Stimulated activated CD8-positive, alpha-beta memory T cell treated with anti-CD3 and anti-CD28 coated beads, Interleukin-15, amount 100 ng/mL, for 48 hours (primary cell): Measurements from ENCODE around the gene NRG3.
"Not testable (repeated sequence)": the region's sequence is repeated elsewhere in the genome, so short reads cannot be mapped to it uniquely, and the experiment has no call there.

Experiments used
- DNase-seq, 2 donors: peaks; one replicate each; pipeline ENCODE4 v3.0.0-alpha.2; 2020; ENCODE audit warnings: low read depth in 2 of 2

NRG3 gene

DNA sequence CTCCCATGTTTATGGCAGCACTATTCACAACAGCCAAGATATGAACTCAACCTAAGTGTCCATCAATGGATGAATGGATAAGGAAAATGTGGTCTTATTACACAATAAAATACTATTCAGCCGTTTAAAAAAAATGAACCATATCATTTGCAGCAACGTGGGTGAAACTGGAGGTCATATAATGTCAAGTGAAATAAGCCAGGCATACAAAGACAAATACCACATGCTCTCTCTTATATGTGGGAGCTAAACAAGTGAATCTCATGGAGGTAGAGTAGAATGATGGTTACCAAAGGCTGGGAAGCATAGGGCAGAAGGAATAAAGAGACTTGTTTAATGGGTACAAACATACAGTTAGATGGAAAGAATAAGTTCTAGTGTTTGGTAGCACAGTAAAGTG, 699.1 kb downstream of the NRG3 start:
- DNase-seq, result no peak

DNA sequence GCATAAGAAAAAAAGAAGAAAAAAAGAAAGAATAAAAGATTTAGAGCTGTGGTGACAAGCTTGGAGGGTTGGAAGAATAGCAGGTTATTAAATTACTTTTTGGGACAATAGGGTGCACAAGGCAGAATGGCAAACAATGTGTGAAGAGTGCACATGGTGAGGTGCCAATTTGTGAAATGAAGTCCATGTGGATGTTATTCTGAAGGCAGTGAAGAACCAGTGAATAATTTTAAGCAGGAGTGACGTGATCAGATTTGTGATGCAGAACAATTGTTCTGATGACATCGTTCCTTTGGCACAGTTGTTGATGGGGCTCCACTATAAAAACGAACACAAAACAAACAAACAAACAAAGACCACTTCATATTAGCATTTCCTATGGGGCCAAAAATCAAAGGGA, 700.3 kb downstream of the NRG3 start:
- DNase-seq, result no peak

DNA sequence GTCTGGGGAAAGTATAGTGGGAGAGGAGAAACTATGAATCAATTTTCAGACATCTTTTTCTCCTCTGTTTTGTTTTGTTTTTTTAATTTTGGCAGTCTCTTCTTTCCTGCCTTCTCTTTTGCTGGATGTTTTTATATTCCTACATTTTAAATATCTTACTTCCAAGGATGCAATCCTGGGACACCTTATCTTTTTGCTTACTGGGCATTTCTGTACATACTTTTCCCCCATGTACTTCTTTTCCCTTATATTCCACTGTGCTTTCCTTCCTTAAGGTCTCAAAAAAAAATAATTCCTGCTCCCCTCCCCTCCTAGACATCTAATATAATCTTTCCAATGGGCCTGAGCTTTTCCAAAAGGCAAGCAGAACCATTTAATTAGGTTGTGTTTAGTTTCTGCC, 701.1 kb downstream of the NRG3 start:
- no peak for DNase-seq

DNA sequence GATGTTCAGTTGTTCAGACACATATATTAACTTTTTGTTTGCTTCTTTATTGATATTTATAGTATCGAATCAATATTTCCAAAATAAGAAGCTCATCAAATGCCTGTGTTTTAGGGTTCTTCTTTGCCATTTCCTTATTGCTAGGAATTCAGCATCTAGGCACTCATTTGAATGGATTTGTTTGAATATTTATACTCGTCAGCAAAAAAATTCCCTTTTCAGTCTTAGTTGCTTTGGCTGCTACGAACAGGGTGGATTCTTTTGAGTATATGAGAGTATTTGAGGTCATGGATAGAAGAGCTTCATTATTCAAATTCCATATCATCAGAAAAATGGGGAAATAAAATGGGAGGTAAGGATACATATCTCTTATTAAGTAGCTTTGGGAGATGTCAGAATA, 706.9 kb downstream of the NRG3 start:
- DNase-seq, result no peak

DNA sequence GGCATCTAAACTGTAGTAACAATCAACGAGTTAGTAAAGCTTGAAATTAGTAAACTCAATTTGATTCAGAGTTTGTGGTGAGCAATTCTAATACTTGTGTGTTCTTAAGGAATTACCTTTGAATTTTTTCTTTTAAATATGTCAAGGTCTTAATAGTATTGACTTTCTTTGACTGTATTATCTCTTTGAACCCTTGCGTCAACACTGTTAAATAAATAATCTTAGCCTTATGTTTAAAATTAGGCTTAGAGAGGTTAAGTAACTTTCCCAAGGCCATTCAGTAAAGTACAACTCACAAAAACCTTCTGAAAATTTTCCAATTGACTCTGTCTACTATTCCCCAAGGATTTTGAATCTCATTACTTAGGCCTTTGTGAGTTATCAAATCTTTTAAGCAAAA, 716.4 kb downstream of the NRG3 start:
- no peak for DNase-seq

DNA sequence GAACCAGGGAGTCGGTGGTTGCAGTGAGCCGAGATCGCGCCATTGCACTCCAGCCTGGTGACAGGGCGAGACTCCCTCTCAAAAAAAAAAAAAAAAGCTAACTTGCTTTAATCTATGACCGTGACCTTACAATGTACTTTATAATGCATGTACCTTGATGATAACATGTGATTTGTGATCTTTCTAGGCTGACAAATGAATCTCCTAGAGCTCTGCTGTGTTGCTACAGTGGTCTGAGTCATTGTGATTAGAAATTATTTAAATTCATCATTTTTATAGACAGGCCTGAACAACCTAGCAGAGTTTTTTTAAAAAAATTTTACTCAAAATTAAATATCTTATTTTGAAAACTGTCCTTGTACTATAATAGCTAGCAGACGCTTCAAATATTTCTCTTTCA, 722.8 kb downstream of the NRG3 start:
- no peak for DNase-seq

DNA sequence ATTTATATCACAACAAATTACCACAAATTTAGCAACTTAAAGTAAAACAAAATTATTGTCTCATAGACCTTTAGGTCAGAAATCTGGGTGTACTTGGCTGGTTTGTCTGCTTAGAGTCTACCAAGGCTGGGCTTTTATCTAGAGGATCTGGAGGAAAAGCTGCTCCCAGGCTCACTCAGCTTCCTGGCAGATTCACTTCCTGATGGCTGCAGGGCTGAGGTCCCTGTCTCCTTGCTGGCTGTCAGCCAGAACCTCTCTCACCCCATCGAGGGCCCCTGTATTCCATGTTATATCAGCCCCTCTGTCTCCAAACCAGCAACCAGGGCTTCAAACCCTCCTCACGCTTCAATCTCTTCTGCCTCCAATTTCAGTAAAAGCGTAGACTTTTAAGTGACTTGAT, 734.9 kb downstream of the NRG3 start:
- DNase-seq, result no peak

DNA sequence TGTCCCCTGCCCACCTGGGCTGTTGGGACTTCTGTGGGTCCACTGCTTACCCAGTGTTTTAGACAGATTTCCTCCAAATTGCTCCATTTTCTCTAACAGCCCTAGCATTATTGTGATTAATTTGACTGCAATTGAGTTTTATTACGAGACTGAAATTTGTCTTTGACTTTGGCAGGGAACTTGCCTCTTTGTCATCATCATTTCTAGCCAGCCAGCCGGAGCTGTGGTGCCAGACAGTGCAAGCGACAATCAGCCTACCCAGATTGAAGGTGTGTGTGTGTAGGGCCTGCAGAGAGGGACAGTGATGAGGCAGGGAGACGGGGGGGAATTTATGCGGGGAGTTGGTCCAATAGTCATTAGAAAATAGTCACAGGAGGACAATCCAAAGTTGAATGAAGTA, 743.0 kb downstream of the NRG3 start:
- no peak for DNase-seq

DNA sequence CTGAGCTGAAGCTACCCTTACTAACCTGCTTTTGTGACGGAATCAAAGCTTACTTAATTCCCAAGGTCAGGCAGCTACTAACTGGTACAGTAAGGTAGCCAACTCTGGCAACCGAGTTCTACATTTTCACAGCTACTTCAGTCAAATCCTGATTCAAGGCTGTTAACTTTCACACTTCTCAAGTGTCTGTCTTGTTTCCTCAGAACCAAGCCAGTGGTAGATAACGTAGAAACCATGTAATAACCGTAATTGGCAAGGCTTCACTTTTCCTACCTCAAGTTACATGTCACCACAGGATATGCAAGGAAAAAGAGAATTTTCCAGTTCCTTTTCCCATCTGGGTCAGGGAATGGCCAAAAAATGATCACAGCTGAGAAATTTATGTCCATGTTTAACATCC, 746.7 kb downstream of the NRG3 start:
- no peak for DNase-seq

DNA sequence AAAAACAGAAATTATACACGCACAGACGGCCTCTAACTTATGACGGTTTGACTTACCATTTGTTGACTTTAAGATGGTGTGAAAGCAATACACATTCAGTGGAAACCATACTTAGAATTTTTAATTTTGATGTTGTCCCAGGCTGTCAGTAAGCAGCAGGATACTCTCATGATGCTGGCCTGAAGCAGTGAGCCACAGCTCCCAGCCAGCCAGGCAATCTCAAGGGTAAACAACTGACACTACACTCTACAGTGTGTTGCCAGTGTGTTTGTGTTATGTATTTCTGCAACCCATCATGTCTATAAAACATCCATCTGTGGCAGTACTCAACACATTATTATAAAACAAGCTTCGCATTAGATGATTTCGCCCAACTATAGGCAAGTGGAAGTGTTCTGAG, 747.5 kb downstream of the NRG3 start:
- DNase-seq, result no peak

DNA sequence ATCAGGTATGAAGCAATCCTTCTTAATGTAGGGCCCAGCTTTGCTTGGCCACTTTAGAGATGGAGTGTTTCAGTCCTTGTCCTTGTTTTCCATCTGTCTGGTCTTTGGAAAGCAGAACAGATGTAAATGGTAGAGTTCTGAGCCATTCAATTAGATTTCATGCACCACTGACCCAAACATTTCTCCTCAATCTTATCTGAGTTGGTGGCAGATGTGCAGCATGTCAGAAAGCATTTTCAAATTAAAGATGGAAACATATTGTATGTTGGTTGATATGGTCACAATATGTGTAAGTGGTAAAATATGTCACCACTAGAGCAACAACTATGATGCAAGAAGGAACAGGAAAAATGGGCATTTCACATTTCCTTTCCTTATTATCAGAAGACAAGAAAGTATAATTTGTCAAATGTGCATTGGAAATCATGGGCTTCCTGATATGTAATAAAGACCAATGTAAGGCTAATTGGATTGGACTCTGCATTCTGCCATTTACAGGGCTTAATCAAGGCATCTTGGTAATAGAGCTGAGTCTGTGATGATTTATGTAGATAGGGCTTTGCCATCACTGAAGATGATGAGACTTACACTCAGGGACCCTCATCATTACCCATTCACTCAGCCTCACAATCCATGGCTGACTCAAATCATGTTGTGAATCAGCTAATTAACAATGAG, 750.7 kb downstream of the NRG3 start:
- no peak for DNase-seq

DNA sequence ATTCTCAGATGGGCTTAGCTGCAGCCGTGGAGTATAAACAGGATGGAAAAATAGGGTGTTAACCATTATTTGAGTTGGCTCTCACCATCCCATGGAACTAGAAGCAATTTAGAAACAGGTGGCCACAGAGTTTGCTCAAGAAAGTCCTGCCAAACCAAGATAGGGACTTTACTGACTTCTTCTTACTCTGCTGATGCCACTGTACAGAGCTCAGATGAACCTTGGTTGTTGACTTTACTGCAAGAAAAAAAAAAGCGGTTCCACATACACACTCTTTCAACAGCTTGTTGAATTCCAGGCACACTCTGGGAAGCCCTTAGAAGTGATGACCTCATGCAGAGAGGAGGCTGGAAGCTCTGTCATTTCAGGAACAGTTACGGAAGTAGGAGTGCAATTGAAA, 753.4 kb downstream of the NRG3 start:
- DNase-seq, result no peak

DNA sequence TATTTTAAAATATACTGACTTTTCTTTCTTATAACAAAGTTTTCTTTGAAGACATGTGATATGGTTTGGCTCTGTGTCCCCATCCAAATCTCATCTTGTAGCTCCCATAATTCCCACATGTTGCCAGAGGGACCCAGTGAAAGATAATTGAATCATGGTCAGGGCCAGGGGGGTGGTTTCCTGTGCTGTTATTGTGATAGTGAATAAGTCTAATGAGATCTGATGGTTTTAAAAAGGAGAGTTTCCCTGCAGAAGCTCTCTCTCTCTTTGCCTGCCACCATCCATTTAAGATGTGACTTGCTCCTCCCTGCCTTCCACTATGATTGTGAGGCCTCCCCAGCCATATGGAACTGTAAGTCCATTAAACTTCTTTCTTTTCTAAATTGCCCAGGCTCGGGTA, 768.1 kb downstream of the NRG3 start:
- DNase-seq, result no peak

DNA sequence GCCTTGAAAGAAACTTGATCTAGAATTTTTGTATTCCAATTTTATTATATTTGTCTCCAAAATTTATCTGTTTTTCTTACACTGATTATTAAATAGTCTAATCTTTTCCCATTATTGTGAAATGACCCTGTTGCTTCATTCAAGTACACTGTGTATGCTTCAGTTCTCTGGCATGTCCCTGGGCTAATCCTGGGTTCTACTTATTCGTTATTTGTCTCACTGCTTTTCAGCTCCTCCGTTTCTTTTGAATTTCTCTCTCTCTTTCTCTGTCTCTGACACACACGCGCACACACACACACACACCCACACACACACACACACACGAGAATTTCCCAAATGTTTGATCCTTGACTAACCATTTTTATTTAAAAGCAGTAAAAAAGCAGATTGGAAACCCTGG, 768.6 kb downstream of the NRG3 start:
- no peak for DNase-seq

DNA sequence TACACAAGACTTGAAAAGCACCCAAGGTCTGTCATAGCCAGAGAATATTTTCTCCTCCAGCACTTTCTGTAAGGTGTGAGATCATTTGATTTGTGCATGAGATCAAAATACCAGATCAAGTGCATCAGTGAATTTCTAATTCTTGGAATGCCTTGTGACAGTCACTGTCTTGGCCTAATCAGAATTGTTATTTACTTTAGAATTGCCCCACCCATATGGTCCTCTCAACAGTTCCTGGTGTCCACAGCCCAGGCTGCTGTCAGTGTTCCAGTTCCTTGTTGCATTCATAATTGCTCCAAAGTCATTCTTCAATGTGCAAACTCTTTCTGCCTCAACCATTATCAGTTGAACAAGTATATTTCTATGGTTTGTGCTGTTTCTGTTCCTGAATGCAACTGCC, 770.2 kb downstream of the NRG3 start:
- no peak for DNase-seq

DNA sequence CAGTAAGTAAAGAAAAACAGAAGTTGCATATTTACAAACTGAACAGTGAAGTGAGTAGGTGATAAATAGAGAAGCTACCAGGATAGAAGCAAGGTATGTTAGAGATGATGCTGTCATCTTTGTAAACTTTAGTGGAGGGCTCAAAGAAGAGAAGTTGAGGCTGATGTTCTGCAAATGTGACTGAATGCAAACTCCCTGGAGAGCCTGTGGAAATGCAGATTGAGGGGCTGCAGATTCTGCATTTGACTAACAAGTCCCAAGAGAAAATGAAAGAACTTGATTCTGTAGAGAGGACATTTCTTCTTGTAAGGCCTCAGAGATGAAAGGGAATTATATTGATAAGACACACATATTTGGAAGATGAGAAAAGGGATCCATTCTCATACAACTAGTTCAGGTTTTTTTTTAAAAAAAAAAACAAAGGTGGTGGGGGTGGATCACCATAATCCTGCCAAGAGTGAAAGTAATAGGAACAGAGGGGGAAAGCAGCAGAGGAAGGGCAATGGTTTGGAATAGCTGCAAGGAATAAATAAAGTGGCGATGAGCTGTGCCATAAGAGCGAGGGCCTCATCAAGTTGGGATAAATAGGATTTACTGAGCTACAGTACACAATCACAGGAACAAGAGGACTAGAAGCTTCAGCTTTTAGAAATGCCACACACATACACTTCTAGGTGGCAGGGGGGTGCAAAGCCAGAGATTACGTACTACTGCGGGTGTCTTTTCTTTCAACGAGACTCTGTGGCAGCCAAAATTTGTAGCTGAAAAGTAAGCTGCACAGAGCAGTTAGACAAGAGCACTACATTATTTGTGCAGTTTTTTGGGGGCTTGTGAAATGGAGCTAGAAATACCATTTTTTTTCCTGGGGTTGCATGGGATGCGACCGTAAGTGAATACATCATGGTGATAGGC, 778.5 kb downstream of the NRG3 start:
- DNase-seq, result no peak

DNA sequence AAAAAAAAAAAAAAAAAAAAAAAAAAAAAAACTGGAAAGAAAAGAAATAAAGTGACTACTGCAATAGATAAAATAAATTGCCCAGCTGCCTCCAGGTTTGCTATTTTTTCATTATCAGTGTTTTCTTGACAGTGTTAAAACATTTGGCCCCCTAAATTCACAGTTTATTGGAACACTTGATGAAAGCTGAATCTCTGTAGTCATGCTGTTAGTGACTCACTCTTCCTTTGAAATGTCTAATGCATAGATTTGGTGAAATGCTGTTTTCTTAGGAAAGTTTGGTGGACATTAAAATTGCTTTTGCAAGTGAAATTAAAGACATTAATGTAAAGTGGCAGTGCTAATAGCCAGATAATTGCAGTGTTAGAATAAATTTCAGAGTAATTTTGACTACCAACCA, 785.2 kb downstream of the NRG3 start:
- DNase-seq, result no peak

DNA sequence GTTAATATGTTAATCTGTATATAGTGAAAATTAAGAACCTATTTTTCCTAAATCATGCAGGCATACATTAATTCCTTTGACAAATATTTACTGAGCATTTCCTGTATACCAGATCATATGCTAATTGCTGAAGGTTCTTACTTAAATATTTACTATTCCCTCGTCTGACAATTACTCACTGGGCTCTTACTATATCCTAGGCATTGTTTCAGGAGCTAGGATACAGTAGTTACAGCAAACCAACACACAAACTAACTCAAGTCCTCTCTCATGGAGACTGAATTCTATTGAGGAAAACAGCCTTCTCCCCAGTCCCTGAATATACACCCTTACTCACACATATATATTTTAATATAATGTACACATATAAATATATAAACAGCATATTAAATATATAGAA, 786.0 kb downstream of the NRG3 start:
- DNase-seq, result no peak

DNA sequence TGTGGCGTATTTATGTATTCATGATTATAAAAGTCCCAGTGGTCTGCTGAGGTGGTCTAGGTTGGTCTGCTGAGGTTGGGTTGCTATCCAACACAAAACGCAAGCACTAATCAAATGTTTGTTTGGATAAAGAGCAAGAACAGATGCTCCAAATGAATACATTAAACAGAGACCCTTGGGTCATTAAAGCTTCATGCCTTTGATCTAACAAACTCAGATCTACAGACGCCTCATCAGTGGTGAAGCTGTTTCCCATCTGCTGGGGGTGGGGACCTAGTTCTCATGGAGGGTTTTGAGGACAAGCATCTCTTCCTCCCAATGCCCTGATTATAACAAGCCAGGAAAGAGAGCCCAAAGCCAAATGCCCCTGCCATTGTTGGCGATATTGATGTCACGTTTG, 786.7 kb downstream of the NRG3 start:
- no peak for DNase-seq

DNA sequence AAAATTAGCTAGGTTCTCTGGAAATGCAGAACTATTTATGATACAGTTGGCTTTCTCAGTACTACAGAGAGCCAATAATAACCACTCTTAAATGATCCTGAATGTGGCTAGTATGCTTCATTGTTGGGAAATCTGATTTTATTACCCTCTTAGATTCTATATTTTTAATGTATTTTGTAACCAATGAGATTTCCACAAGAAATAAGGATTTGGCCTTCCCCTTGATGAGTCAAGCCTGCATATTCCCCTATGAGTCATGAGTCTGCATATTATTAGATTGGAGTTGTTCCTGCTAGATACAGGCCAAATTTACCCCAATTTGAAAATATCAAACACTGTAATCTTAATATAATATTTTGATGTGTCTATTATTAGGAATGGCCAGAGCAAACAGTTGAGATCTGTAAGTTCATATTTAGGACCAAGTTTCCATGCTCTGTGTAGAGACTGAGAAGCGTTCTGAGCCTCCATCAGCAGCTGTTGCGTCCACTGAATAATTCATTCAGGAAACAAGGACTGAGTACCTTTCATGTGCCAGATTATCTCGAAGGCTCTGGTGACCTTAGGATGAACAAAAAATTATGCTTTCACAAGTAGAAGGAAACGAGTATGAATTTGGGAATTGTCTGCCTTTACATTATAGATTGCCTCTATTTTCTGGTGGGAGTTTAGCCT, 793.4 kb downstream of the NRG3 start:
- DNase-seq, result no peak

DNA sequence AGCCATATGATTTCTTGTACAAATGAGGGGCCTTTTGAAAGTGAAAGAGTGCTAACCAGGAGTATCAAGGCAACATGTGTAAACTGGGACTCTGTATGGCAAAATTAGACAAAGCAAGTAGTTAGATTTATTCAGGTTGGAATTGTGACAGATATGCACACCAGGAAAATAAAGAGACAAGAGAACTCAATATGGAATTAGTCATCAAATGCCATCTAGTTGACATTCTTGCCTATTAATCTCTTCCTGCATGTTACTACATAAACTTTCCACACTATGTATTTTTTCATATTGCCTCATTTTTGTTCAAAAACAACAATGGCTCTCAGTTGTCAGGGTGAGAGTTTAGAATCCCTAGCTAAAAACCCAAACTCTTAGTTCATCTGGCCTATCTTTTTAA, 799.0 kb downstream of the NRG3 start:
- no peak for DNase-seq

DNA sequence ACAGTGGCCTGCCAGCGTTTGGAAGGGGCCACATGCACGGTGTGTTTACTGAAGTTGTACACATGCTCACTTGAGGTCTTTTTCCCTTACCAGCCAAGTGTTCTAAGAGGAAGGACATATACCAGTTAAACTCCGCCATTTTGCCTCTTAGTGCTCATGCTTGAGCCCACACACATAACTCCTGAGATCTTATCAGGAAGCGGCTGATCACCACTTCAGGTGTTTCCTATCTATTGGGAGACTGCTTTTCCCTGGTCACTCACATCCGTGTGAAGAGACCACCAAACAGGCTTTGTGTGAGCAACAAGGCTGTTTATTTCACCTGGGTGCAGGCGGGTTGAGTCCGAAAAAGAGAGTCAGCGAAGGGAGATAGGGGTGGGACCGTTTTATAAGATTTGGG, 802.9 kb downstream of the NRG3 start:
- DNase-seq, result not testable (repeated sequence)

DNA sequence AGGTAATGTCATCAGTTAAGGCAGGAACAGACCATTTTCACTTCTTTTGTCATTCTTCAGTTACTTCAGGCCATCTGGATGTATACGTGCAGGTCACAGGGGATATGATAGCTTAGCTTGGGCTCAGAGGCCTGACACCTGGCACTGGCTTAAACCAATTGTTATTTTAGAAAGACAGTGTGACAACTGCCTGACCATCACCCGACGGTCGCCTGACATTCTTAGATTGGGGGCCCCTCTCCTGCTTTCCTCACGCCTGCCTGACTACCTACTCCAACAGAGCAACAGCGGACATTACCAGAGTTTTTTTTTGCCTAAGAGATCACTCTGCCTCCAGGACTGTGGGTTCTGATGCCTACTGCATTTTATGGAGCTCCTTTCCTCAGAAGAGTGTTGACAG, 803.5 kb downstream of the NRG3 start:
- not testable (repeated sequence) for DNase-seq
